SHP77 (cell line): ENCODE results near the gene PTPRQ.
"Not testable (repeated sequence)": the region's sequence is repeated elsewhere in the genome, so short reads cannot be mapped to it uniquely, and the experiment has no call there.

Experiments used
- DNase-seq, 2 experiments: peaks; one replicate each; lab custom pipeline; 2025; lab: John Stamatoyannopoulos, UW

PTPRQ gene

GRCh38 chr12:80643961-80644360 is 199.9 kb downstream of the PTPRQ start:
- no peak for DNase-seq

- no peak for DNase-seq
Observed at GRCh38 chr12:80648881-80649280, 204.8 kb downstream of the PTPRQ start.

DNA sequence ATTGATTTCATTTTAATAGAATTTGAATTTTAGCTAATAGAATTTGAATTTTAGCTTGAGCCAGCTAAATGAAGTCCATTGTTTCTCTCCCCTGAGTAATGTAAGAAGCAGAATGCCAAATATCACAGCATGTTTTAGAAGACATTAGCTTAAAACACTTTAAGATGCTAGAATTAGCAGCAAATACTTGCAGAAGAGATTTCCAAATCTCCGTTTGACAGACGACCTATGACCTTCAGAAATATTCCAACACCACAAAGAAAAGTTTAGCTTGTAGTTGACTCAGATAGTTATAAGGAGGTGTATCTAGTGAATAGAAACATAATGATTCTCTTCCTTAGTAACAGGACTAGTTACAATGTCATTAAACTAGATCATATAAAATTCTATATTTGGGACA is 211.7 kb downstream of the PTPRQ start:
- DNase-seq, result no peak

DNA sequence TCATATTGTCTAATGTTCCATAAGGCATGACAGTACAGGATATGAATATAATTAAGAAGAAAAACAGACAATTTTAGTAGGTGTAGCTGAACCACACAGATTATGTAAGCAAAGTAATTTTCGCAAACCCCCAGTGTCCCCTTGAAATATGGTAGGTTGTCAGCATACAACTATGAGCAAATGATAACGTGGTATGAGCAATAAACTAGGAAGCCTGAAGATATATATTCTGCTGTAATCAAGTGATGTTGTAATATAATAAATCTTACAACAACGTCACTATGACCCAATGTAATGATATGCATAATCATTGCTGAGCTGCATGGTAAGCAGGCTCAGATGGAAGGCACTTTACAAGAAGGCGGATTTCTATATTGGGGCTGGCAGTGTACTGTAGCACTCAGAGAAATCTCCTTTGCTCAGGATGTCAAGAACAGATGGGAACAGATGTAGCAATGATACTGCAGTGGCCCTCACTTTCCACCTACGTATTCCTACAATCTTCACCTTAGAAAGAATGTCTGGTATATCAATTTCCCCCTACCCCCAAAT is 215.6 kb downstream of the PTPRQ start:
- no peak for DNase-seq

DNA sequence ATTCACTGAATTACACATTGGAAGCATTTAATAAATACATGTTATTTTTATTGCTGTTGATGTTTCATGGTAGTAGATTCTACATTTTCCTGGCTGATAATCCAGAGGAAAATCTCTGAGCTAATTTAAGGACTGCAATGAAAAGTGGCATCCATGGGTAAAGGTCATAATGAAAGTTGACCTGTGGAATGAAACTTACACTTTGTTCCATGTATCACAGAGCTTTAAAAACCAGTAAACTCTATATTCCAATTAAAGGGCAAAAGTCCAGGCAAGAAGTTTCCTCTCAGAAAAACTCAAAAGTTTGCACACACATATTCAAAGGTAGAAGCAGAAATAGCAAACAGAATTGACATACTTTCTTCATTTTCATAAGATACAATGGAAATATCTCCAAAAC is 218.6 kb downstream of the PTPRQ start:
- DNase-seq, result no peak

GRCh38 chr12:80670214-80670613 is 226.2 kb downstream of the PTPRQ start:
- DNase-seq, result no peak

- not testable (repeated sequence) for DNase-seq
Observed at GRCh38 chr12:80676042-80676636, 232.1 kb downstream of the PTPRQ start.

DNA sequence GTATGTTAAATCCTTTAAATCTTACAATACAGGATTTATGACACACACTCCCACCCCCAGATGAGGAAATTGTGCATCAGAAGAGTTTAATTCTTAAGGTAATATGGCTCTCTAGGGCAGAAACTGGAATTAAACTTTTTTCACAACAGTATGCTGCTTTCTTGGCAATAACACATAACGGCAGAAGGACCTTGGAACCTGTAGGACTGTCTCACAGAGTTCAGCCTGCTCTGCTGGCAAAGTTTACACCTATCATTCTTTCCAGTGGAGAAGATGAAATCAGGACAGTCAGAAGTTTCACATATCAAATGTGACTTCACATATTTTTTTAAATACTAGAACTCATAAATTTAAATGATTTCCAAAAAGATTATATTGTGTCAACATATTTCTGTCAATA is 232.8 kb downstream of the PTPRQ start:
- no peak for DNase-seq

DNA sequence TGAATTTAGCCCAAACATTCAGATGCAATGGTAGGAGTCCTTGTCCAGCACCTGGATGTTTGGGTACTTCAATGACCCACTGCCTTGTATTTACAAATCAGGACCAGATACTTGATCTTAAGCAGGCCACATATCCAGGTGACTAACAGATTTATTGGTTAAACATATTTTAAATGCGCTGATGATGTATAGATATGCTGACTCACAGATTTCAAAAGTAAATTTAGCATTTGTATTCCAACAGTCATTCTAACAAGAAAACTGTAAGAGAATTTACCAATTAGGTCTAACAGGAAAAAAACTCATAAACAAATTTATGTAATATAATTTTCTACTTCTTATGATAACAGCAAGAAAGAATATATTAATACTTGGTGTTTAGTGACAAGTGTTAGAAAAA is 234.0 kb downstream of the PTPRQ start:
- no peak for DNase-seq

GRCh38 chr12:80679346-80680131 is 235.5 kb downstream of the PTPRQ start:
- no peak for DNase-seq

GRCh38 chr12:80681287-80681686 is 237.3 kb downstream of the PTPRQ start:
- DNase-seq, result no peak

DNA sequence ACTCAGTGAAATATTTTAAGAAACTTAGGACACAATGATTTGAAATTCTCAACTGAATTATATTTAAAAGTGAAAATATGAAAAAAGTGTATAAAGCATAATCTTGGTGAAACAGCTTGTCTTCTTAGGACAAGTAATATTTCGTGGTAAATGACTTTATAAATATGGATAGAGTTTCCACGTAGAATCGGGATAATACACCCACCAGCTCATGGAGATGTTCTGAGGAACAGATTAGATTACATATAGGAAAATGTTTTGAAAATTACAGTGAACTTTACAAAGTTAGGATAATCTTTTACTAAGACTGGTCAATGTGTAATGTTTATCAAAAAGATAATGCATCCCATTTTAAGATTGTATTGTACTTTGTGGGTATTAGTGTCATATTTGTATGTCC is 237.8 kb downstream of the PTPRQ start:
- DNase-seq, result no peak

DNA sequence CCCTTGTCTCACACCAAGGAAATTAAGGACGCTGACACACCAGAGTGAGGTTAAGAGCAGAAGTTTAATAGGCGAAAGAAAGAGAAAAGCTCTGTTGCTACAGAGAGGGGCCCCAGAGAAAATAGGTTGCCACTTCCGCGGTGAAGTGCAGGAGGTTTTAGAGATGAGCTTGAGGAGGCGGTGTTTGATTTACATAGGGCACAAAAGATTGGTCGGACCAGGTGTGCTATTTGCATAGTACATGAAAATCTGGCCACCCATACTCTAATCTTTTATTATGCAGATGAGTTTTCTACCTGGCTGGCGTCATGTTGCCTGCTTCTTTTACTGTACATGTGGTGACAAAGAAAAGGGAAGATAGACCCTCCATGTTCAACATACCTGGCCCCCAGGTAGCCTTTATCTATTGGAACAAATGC is 240.1 kb downstream of the PTPRQ start:
- DNase-seq, result no peak

DNA sequence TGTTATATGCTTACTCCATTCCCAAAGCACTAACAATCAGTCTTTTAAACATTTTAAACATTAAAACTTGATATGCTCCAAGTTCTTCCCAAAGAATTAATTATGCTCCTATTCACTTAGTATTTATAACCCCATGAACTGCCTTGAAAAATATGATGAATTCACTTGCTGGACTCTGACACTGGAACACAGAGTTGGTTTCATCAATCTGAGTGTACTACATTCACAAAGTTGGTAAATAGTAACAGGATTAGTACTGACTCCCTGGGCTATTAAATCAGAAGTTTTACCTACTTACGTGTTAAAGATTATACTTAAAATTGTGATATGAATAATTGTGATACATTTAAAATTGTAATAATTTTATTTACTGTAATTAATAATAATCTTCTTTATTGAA is 246.1 kb downstream of the PTPRQ start:
- DNase-seq, result no peak

- DNase-seq, result no peak
Observed at GRCh38 chr12:80690513-80690912, 246.5 kb downstream of the PTPRQ start.

GRCh38 chr12:80692114-80692513 is 248.1 kb downstream of the PTPRQ start:
- DNase-seq, result no peak

GRCh38 chr12:80697270-80697887 is 253.3 kb downstream of the PTPRQ start:
- no peak for DNase-seq

- DNase-seq, result no peak
Observed at GRCh38 chr12:80698256-80698655, 254.2 kb downstream of the PTPRQ start.

DNA sequence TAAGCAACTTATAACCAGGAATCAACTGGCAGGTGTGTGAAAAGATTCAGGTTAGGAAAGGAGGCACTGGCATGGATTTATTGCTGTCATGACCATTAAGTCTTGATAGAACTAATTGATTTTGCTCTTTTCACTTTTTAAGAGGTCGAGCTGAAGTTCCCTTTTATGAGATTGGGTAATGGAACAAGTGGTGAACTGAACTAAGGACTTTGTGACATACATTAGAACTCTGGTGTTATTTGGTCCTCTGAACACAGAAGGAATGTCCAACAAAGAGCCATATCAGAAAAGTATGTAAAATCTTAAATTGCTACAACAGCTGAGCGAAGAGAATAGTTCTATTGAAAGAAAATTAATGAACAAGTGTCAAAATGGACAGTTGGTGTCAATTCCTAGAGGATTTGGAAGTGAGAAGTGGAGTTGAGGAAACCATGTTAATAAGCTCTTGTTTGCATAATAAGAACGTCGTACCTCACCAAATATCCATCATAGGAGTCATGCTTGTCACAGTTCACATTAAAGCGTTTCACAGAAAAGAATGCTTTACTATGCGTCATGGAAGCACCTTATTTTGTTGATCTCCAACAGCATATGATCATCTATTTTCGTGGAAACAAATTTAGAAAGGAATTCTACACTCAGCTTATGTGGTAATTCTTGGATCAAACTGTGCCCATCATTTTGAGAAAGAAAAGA is 255.0 kb downstream of the PTPRQ start:
- DNase-seq, result no peak

DNA sequence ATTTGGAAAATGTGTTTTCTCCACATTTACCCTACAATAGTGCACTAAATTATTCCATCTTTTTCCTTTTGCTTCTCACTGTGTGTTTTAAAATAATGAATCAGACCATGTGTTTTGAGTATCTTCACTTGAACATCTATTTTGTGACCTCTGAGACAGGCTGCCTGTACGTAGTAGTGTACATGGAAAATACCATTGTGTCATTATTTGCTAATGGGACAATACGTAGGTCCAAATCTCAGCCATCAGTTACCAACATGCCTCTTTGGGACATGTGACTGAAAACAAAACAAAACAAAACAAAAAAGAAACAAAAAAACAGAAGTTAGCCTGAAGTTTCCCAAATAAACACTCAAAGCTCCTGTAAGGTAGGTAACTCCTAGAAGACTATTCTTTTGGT is 256.3 kb downstream of the PTPRQ start:
- DNase-seq, result no peak

DNA sequence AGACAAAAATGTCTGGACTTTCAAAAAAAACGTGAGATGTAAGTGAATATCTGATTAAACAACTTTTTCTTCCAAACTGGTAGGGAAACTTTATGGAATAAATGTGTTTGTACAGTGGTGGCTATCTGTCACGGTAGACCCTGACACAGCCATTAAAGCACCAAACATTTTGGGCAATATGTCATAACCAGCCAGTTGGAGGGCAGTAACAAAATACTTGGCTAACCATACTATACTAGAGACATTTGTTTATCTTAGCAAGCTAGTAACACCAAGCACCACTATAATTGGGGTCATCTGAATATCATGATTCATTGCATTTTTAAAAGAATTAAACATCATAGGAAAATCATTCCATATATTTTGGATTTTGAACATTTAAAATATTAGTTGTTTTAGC is 257.4 kb downstream of the PTPRQ start:
- DNase-seq, result no peak
